CD14-positive monocyte (primary cell): ENCODE data around the gene C5orf63. TPM values are rescaled to one million over a fixed set of nuclear protein-coding genes. Genes with fewer than 3 reads are reported as not detected.
A peak's percentile ranks its signal among the peaks of the same experiment; 100 is the strongest.

Experiments
- DNase-seq, 3 donors: peaks; one replicate each; pipeline ENCODE4 v3.0.0-alpha.2; 2011 to 2022
- H2AFZ ChIP-seq: 2 replicates; pipeline ENCODE4 v1.6.0; 2012; ENCODE audit warnings: mild to moderate bottlenecking, low read depth, low read length, inconsistent platforms; ENCODE audit not compliant: insufficient read depth, poor library complexity, severe bottlenecking
- H3K27ac ChIP-seq, 2 donors: 1 replicate in 1 of 2; 2 replicates in 1 of 2; pipeline ENCODE4 v1.5.1; 2012 to 2013; ENCODE audit warnings: low read length in 2 of 2, control low read depth in 1 of 2, inconsistent platforms in 1 of 2, low read depth in 1 of 2, mild to moderate bottlenecking in 1 of 2
- H3K27me3 ChIP-seq, 2 donors: one replicate each; pipeline versions ENCODE4 v1.6.0 to v1.6.1; 2011 to 2013; ENCODE audit warnings: low read length in 2 of 2; ENCODE audit not compliant: control insufficient read depth in 2 of 2, insufficient read depth in 2 of 2
- H3K36me3 ChIP-seq, 2 donors: replicated peaks in 1 of 2; 1 replicate in 1 of 2; 2 replicates in 1 of 2; pipeline versions ENCODE4 v1.5.1 to v1.6.1; 2012 to 2013; ENCODE audit warnings: low read length in 2 of 2, control low read depth in 1 of 2, inconsistent platforms in 1 of 2, mild to moderate bottlenecking in 1 of 2; ENCODE audit not compliant: insufficient read depth in 2 of 2, control insufficient read depth in 1 of 2
- H3K4me1 ChIP-seq, 2 donors: 1 replicate in 1 of 2; 2 replicates in 1 of 2; pipeline versions ENCODE4 v1.5.1 to v1.6.1; 2012 to 2013; ENCODE audit warnings: low read length in 2 of 2, control low read depth in 1 of 2, inconsistent platforms in 1 of 2, mild to moderate bottlenecking in 1 of 2, moderate library complexity in 1 of 2; ENCODE audit not compliant: insufficient read depth in 2 of 2, control insufficient read depth in 1 of 2
- H3K4me2 ChIP-seq: replicated peaks from 2 replicates; pipeline ENCODE3; 2012; ENCODE audit warnings: low read length, moderate library complexity, mild to moderate bottlenecking; ENCODE audit not compliant: poor library complexity, severe bottlenecking; ENCODE audit errors: extremely low read depth
- H3K4me3 ChIP-seq, 3 experiments: fragments of 200-600 bp in 1 of 3; sonication (generic) in 1 of 3; replicated peaks in 1 of 3; 1 replicate in 2 of 3; 2 replicates in 1 of 3; pipeline ENCODE4 v1.5.1; 2011 to 2013; ENCODE audit warnings: low read length in 3 of 3, mild to moderate bottlenecking in 3 of 3, control low read depth in 2 of 3, low read depth in 2 of 3, inconsistent platforms in 1 of 3, moderate library complexity in 1 of 3
- H3K79me2 ChIP-seq: 2 replicates; pipeline ENCODE4 v1.6.0; 2012; ENCODE audit warnings: mild to moderate bottlenecking, control low read depth, inconsistent platforms, low read length, moderate library complexity; ENCODE audit not compliant: insufficient read depth
- H3K9ac ChIP-seq: 2 replicates; pipeline ENCODE4 v1.6.0; 2017; ENCODE audit warnings: low read length, mild to moderate bottlenecking; ENCODE audit not compliant: insufficient read depth, poor library complexity, severe bottlenecking
- H3K9me3 ChIP-seq, 2 donors: replicated peaks in 1 of 2; 1 replicate in 1 of 2; 2 replicates in 1 of 2; pipeline versions ENCODE4 v1.5.1 to v1.6.1; 2012 to 2013; ENCODE audit warnings: low read length in 2 of 2, control low read depth in 1 of 2; ENCODE audit not compliant: control insufficient read depth in 1 of 2, insufficient read depth in 1 of 2
- H4K20me1 ChIP-seq: 2 replicates; pipeline ENCODE4 v1.6.0; 2012; ENCODE audit warnings: mild to moderate bottlenecking, low read length, control low read depth, moderate library complexity; ENCODE audit not compliant: insufficient read depth
- H3K27ac Mint-ChIP-seq, 7 donors: one replicate each; pipeline ENCODE4 v1.8.0; 2020; ENCODE audit warnings: mild to moderate bottlenecking in 7 of 7, mixed read lengths in 7 of 7, moderate library complexity in 6 of 7, inconsistent platforms in 2 of 7
- H3K27me3 Mint-ChIP-seq, 3 donors: one replicate each; pipeline ENCODE4 v1.8.0; 2021 to 2022; ENCODE audit warnings: low read depth in 3 of 3, mild to moderate bottlenecking in 3 of 3, mixed read lengths in 3 of 3, moderate library complexity in 3 of 3, inconsistent platforms in 1 of 3
- H3K36me3 Mint-ChIP-seq, 2 donors: one replicate each; pipeline ENCODE4 v1.8.0; 2020; ENCODE audit warnings: mixed read lengths in 2 of 2, inconsistent platforms in 1 of 2, mild to moderate bottlenecking in 1 of 2
- H3K4me1 Mint-ChIP-seq: one replicate; pipeline ENCODE4 v1.8.0; 2020; ENCODE audit warnings: mild to moderate bottlenecking, mixed read lengths
- H3K4me3 Mint-ChIP-seq, 2 donors: one replicate each; pipeline ENCODE4 v1.8.0; 2020; ENCODE audit warnings: mild to moderate bottlenecking in 2 of 2, mixed read lengths in 2 of 2, moderate library complexity in 1 of 2
- H3K9me3 Mint-ChIP-seq, 7 donors: one replicate each; pipeline ENCODE4 v1.8.0; 2020 to 2022; ENCODE audit warnings: mixed read lengths in 7 of 7, mild to moderate bottlenecking in 6 of 7, moderate library complexity in 6 of 7, inconsistent platforms in 2 of 7
- WGBS: methylation state at CpG from one replicate; pipeline ENCODE4 v1.1.5; 2013; ENCODE audit warnings: missing lambda C conversion rate; ENCODE audit not compliant: insufficient coverage; 5-methylcytosine and 5-hydroxymethylcytosine counted together
- intact Hi-C, 2 donors: fragments of 100-400 bp; cut with micrococcal nuclease; formaldehyde crosslinking; loops; one replicate each; pipeline versions ENCODE4 v1.15.0 to v1.15.1; 2023
- polyA plus RNA-seq, 3 donors: library from polyadenylated mRNA; depleted of rRNA in 1 of 3; unstranded in 2 of 3; stranded (reverse) in 1 of 3; fragments of 300-500 nt in 2 of 3; fragments of >200 nt in 1 of 3; fragmentation: Illumina TruSeq in 2 of 3; gene quantifications; 1 replicate in 2 of 3; 2 replicates in 1 of 3; pipeline ENCODE4 v1.2.3, GENCODE V29; 2012 to 2021
- TF ChIP-seq, protein P1 (sequence below): fragments of 200-600 bp; IDR thresholded peaks from one replicate; pipeline ENCODE4 v1.8.0; 2022; ENCODE audit warnings: antibody characterized with exemption, mild to moderate bottlenecking

C5orf63 gene
- polyA plus RNA-seq, 3 donors: 0.27 to 1.5 TPM; not detected in 1

- intact Hi-C loops: no loop called here
- H3K4me3 Mint-ChIP-seq: no peak overlapping the region
Measured at GRCh38 chr5:127015716-127016115, 57.6 kb downstream of the C5orf63 start.

DNA sequence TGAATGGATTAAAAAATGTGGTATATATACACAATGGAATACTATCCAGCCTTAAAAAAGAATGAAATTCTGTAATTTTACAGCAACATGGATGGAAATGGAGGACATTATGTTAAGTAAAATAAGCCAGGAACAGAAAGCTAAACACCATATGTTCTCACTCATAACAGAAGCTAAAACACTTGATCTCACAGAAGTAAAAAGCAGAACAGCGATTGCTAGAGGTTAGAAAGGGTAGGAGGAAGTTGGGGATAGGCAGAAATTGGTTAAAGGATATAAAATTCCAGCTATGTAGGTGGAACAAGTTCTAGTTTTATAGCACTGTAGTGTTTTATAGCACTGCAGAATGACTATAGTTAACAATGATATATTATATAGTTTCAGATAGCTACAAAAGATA is 58.7 kb downstream of the C5orf63 start:
- Mint-ChIP-seq H3K4me3 (no peak overlapping the region), H3K4me1 (peaks cover 12% of the 10 kb centered on the region)
- peak in 1 of 3 donors; percentile 39 for DNase-seq

More at GRCh38 chr5:127015716-127016115, 57.6 kb downstream of the C5orf63 start:
- Histone ChIP-seq H3K4me2 (no peak overlapping the region), H2AFZ (no peak overlapping the region), H3K9ac (no peak overlapping the region), H3K9me3 (no peaks in the 10 kb centered on the region), H3K4me1 (no peaks in the 10 kb centered on the region), H3K27ac (no peak overlapping the region), H4K20me1 (no peaks in the 10 kb centered on the region), H3K4me3 (no peak overlapping the region), H3K36me3 (no peaks in the 10 kb centered on the region), H3K79me2 (no peaks in the 10 kb centered on the region), H3K27me3 (no peaks in the 10 kb centered on the region)
- Mint-ChIP-seq H3K9me3 (peaks cover 0 to 6% (median 0%) of the 10 kb centered on the region in 7 donors), H3K27me3 (no peaks in the 10 kb centered on the region), H3K4me1 (peaks cover 12% of the 10 kb centered on the region), H3K36me3 (peaks cover 0 to 2% of the 10 kb centered on the region in 2 donors), H3K27ac (no peak overlapping the region)
- no CpG with 5 or more reads among the region's 4 CpGs for WGBS
- DNase-seq: no peak
- TF ChIP-seq, protein P1, sequence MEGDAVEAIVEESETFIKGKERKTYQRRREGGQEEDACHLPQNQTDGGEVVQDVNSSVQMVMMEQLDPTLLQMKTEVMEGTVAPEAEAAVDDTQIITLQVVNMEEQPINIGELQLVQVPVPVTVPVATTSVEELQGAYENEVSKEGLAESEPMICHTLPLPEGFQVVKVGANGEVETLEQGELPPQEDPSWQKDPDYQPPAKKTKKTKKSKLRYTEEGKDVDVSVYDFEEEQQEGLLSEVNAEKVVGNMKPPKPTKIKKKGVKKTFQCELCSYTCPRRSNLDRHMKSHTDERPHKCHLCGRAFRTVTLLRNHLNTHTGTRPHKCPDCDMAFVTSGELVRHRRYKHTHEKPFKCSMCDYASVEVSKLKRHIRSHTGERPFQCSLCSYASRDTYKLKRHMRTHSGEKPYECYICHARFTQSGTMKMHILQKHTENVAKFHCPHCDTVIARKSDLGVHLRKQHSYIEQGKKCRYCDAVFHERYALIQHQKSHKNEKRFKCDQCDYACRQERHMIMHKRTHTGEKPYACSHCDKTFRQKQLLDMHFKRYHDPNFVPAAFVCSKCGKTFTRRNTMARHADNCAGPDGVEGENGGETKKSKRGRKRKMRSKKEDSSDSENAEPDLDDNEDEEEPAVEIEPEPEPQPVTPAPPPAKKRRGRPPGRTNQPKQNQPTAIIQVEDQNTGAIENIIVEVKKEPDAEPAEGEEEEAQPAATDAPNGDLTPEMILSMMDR: no peak

More for the DNA sequence above, 58.7 kb downstream of the C5orf63 start:
- no peak overlapping the region for H2AFZ ChIP-seq
- H3K4me1 ChIP-seq: no peaks in the 10 kb centered on the region
- H3K27ac Mint-ChIP-seq: no peak overlapping the region
- intact Hi-C loops: no loop called here
- H3K4me2 ChIP-seq: no peak overlapping the region
- TF ChIP-seq, protein P1: no peak
- H3K9me3 ChIP-seq: no peaks in the 10 kb centered on the region
- no peaks in the 10 kb centered on the region for H3K79me2 ChIP-seq
- peaks cover 0 to 6% (median 0%) of the 10 kb centered on the region in 7 donors for H3K9me3 Mint-ChIP-seq
- no CpG with 5 or more reads among the region's 1 CpG for WGBS
- no peak overlapping the region for H3K27ac ChIP-seq
- H3K27me3 Mint-ChIP-seq: no peaks in the 10 kb centered on the region
- H4K20me1 ChIP-seq: no peaks in the 10 kb centered on the region
- H3K36me3 ChIP-seq: no peaks in the 10 kb centered on the region
- peaks cover 0 to 2% of the 10 kb centered on the region in 2 donors for H3K36me3 Mint-ChIP-seq
- H3K27me3 ChIP-seq: no peaks in the 10 kb centered on the region
- H3K9ac ChIP-seq: no peak overlapping the region
- H3K4me3 ChIP-seq: no peak overlapping the region
